ENCODE data around the gene GDPD3. TPM values are rescaled to one million over a fixed set of nuclear protein-coding genes. Genes with fewer than 3 reads are reported as not detected.

The GDPD3 gene
- total and polyA plus RNA-seq, 2 of the 13 experiments (the other 11 are each of a cell fraction or from before 2014, with no cell fraction given), result 18.7 to 20.6 TPM

DNA sequence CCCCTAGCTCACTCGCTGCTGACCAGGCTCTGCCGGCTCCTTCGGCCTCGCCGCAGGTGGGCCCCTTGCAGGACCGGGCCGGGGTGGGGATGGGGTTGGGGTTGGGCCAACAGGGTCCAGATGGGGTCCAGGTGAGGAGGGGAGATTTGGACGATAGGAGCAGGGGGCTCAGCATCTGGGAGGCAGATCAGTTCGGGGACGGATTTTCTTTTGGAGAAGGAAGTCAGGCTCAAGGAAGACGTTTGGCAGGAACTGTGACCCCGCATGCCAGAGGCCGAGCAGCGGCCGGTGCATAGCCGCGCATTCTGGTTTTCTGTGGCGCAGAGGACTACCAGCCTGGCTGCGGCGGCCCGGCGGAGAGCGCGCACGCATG is 48.6 kb downstream of the GDPD3 start (continued):
- TF ChIP-seq MBD4 (IDR thresholded peaks at IDR 0.05; ENCODE audit: borderline replicate concordance, low read length) (no peak), ZNF337 (CRISPR knock-in tag; IDR thresholded peaks at IDR 0.05; ENCODE audit: borderline replicate concordance, low read depth) (peak; percentile 32; the same call in 1 of the 2 replicates), TAF15 (IDR thresholded peaks at IDR 0.05; ENCODE audit: low read depth, low read length, poor library complexity, severe bottlenecking) (peak; percentile 68), GLI4 (CRISPR knock-in tag; IDR thresholded peaks at IDR 0.05; ENCODE audit: borderline replicate concordance) (0 out of 2 replicates have a peak, but pooled peaks have one; percentile 15), REL (CRISPR knock-in tag; conservative IDR thresholded peaks at IDR 0.05) (0 out of 2 replicates have a peak, but pooled peaks have one; percentile 4), ZSCAN20 (CRISPR knock-in tag; IDR thresholded peaks at IDR 0.05; ENCODE audit: borderline replicate concordance) (peak; percentile 36; the same call in 1 of the 2 replicates), ZNF644 (CRISPR knock-in tag; IDR thresholded peaks at IDR 0.05; ENCODE audit: low read depth) (no peak), ARID2 (CRISPR knock-in tag; IDR thresholded peaks at IDR 0.05; ENCODE audit: borderline replicate concordance) (peak; percentile 15; the same call in 1 of the 2 replicates), ISX (CRISPR knock-in tag; conservative IDR thresholded peaks at IDR 0.05) (0 out of 2 replicates have a peak, but pooled peaks have one; percentile 66), FOXA3 (CRISPR knock-in tag; IDR thresholded peaks at IDR 0.05) (no peak), FOXM1 (CRISPR knock-in tag; IDR thresholded peaks at IDR 0.05) (0 out of 2 replicates have a peak, but pooled peaks have one; percentile 41), ZSCAN12 (CRISPR knock-in tag; IDR thresholded peaks at IDR 0.05) (0 out of 2 replicates have a peak, but pooled peaks have one; percentile 70), SAFB2 (CRISPR knock-in tag; IDR thresholded peaks at IDR 0.05; ENCODE audit: borderline replicate concordance, low read depth) (no peak), SMAD9 (CRISPR knock-in tag; IDR thresholded peaks at IDR 0.05) (no peak; the same call in 1 of the 2 replicates), NFRKB (IDR thresholded peaks at IDR 0.05) (no peak), RARG (CRISPR knock-in tag; IDR thresholded peaks at IDR 0.05; ENCODE audit: low read depth) (peak; percentile 89; the same call in 1 of the 2 replicates), ZSCAN25 (CRISPR knock-in tag; IDR thresholded peaks at IDR 0.05) (no peak), ATF7-NPFF (CRISPR knock-in tag; IDR thresholded peaks at IDR 0.05; ENCODE audit: low read depth) (no peak), MAFF (IDR thresholded peaks at IDR 0.05; ENCODE audit: low read depth, low read length) (no peak), ZNF343 (CRISPR knock-in tag; IDR thresholded peaks at IDR 0.05) (no peak), ASH2L (IDR thresholded peaks at IDR 0.05; ENCODE audit: insufficient read length, low read depth, low read length) (no peak), ZFAT (CRISPR knock-in tag; conservative IDR thresholded peaks at IDR 0.05) (peak; percentile 89)
- TF ChIP-seq, protein P1, sequence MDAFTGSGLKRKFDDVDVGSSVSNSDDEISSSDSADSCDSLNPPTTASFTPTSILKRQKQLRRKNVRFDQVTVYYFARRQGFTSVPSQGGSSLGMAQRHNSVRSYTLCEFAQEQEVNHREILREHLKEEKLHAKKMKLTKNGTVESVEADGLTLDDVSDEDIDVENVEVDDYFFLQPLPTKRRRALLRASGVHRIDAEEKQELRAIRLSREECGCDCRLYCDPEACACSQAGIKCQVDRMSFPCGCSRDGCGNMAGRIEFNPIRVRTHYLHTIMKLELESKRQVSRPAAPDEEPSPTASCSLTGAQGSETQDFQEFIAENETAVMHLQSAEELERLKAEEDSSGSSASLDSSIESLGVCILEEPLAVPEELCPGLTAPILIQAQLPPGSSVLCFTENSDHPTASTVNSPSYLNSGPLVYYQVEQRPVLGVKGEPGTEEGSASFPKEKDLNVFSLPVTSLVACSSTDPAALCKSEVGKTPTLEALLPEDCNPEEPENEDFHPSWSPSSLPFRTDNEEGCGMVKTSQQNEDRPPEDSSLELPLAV (CRISPR knock-in tag; conservative IDR thresholded peaks at IDR 0.05; ENCODE audit: low read depth), result 0 out of 2 replicates have a peak, but pooled peaks have one; percentile 20
- TF ChIP-seq, protein P2, sequence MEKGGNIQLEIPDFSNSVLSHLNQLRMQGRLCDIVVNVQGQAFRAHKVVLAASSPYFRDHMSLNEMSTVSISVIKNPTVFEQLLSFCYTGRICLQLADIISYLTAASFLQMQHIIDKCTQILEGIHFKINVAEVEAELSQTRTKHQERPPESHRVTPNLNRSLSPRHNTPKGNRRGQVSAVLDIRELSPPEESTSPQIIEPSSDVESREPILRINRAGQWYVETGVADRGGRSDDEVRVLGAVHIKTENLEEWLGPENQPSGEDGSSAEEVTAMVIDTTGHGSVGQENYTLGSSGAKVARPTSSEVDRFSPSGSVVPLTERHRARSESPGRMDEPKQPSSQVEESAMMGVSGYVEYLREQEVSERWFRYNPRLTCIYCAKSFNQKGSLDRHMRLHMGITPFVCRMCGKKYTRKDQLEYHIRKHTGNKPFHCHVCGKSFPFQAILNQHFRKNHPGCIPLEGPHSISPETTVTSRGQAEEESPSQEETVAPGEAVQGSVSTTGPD (CRISPR knock-in tag; IDR thresholded peaks at IDR 0.05), result no peak
- TF ChIP-seq, protein P3, sequence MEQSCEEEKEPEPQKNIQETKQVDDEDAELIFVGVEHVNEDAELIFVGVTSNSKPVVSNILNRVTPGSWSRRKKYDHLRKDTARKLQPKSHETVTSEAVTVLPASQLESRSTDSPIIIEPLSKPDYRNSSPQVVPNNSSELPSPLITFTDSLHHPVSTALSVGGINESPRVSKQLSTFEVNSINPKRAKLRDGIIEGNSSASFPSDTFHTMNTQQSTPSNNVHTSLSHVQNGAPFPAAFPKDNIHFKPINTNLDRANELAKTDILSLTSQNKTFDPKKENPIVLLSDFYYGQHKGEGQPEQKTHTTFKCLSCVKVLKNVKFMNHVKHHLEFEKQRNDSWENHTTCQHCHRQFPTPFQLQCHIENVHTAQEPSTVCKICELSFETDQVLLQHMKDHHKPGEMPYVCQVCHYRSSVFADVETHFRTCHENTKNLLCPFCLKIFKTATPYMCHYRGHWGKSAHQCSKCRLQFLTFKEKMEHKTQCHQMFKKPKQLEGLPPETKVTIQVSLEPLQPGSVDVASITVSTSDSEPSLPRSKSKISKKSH (CRISPR knock-in tag; IDR thresholded peaks at IDR 0.05; ENCODE audit: borderline replicate concordance), result no peak

Measured in HepG2 (cell line).